WTC11 (cell line): ENCODE results near the gene AP1G1. TPM values are rescaled to one million over a fixed set of nuclear protein-coding genes. Genes with fewer than 3 reads are reported as not detected.
A peak's percentile ranks its signal among the peaks of the same experiment; 100 is the strongest.

Experiments used
- ATAC-seq: fragments of 200-7000 bp; cut with Tn5 transposase; 2 replicates; pipeline ENCODE4 v1.10.0; 2021; ENCODE audit warnings: mild to moderate bottlenecking, moderate library complexity
- CTCF ChIA-PET: fragments of 300-600 bp; sonication (Branson Sonifier 250); formaldehyde crosslinking; loops from one replicate; lab custom pipeline; 2021; ENCODE audit warnings: antibody characterized with exemption; lab: Charles Lee
- POLR2A ChIA-PET: fragments of 350-600 bp; sonication (Branson Sonifier 250); formaldehyde crosslinking; loops from one replicate; lab custom pipeline; 2021; ENCODE audit warnings: antibody characterized with exemption; lab: Charles Lee
- DNase-seq: peaks from one replicate; pipeline ENCODE4 v3.0.0; 2021; ENCODE audit warnings: low spot score
- H3K27ac Mint-ChIP-seq: 2 replicates; pipeline ENCODE4 v1.8.0; 2021; ENCODE audit warnings: mixed read lengths
- H3K27me3 Mint-ChIP-seq: 2 replicates; pipeline ENCODE4 v1.8.0; 2021; ENCODE audit warnings: low read depth, mild to moderate bottlenecking, moderate library complexity, mixed read lengths
- H3K36me3 Mint-ChIP-seq: 2 replicates; pipeline ENCODE4 v1.8.0; 2021; ENCODE audit warnings: mixed read lengths
- H3K4me1 Mint-ChIP-seq: 2 replicates; pipeline ENCODE4 v1.8.0; 2022; ENCODE audit warnings: mixed read lengths
- H3K4me3 Mint-ChIP-seq: 2 replicates; pipeline ENCODE4 v1.8.0; 2021; ENCODE audit warnings: mild to moderate bottlenecking, moderate library complexity, mixed read lengths
- H3K9me3 Mint-ChIP-seq: 2 replicates; pipeline ENCODE4 v1.8.0; 2021; ENCODE audit warnings: mixed read lengths
- ATF1 ChIP-seq: sonication (generic); formaldehyde crosslinking; IDR thresholded peaks from 2 replicates; pipeline ENCODE4 v1.8.1; 2023; ENCODE audit warnings: mild to moderate bottlenecking, moderate library complexity, missing genetic modification reagents
- E2F4 ChIP-seq: sonication (generic); formaldehyde crosslinking; IDR thresholded peaks from 2 replicates; pipeline ENCODE4 v1.8.1; 2022; ENCODE audit warnings: low read depth, mild to moderate bottlenecking, moderate library complexity, missing genetic modification reagents, borderline replicate concordance
- EMX1 ChIP-seq: fragments of 250-450 bp; sonication (Bioruptor Pico); IDR thresholded peaks from 2 replicates; pipeline ENCODE4 v1.8.0; 2021; ENCODE audit warnings: mild to moderate bottlenecking
- ERG ChIP-seq: fragments of 250-450 bp; sonication (Bioruptor Pico); IDR thresholded peaks from 2 replicates; pipeline ENCODE4 v1.8.0; 2021; ENCODE audit warnings: mild to moderate bottlenecking
- ETV6 ChIP-seq: sonication (generic); formaldehyde crosslinking; IDR thresholded peaks from 2 replicates; pipeline ENCODE4 v1.8.1; 2022; ENCODE audit warnings: mild to moderate bottlenecking, missing genetic modification reagents
- FOXK1 ChIP-seq: sonication (generic); formaldehyde crosslinking; IDR thresholded peaks from 2 replicates; pipeline ENCODE4 v1.8.0; 2022; ENCODE audit warnings: mild to moderate bottlenecking, moderate library complexity, missing genetic modification reagents
- HMGA2 ChIP-seq: fragments of 250-450 bp; sonication (Bioruptor Pico); IDR thresholded peaks from 2 replicates; pipeline ENCODE4 v1.4.0; 2021; ENCODE audit warnings: mild to moderate bottlenecking, moderate library complexity
- JUN ChIP-seq: sonication (generic); formaldehyde crosslinking; IDR thresholded peaks from 2 replicates; pipeline ENCODE4 v1.8.0; 2023; ENCODE audit warnings: mild to moderate bottlenecking, missing genetic modification reagents
- KAT7 ChIP-seq: sonication (generic); formaldehyde crosslinking; IDR thresholded peaks from 2 replicates; pipeline ENCODE4 v1.8.1; 2023; ENCODE audit warnings: missing genetic modification reagents, mild to moderate bottlenecking, borderline replicate concordance
- NFYB ChIP-seq: sonication (generic); formaldehyde crosslinking; conservative IDR thresholded peaks from 2 replicates; pipeline ENCODE4 v1.8.0; 2022; ENCODE audit warnings: low read depth, missing genetic modification reagents
- NR1H2 ChIP-seq: sonication (generic); formaldehyde crosslinking; IDR thresholded peaks from 2 replicates; pipeline ENCODE4 v1.9.0; 2021; ENCODE audit warnings: mild to moderate bottlenecking, moderate library complexity, missing genetic modification reagents
- NR2C2 ChIP-seq: sonication (generic); formaldehyde crosslinking; IDR thresholded peaks from 2 replicates; pipeline ENCODE4 v1.8.0; 2022; ENCODE audit warnings: mild to moderate bottlenecking, missing genetic modification reagents
- TEAD1 ChIP-seq: sonication (generic); formaldehyde crosslinking; IDR thresholded peaks from 2 replicates; pipeline ENCODE4 v1.8.0; 2022; ENCODE audit warnings: mild to moderate bottlenecking, missing genetic modification reagents
- ZNF219 ChIP-seq: sonication (generic); formaldehyde crosslinking; IDR thresholded peaks from 2 replicates; pipeline ENCODE4 v1.8.0; 2023; ENCODE audit warnings: missing genetic modification reagents, mild to moderate bottlenecking, borderline replicate concordance
- ZSCAN18 ChIP-seq: fragments of 250-450 bp; sonication (Bioruptor Pico); IDR thresholded peaks from 2 replicates; pipeline ENCODE4 v2.1.2; 2022; ENCODE audit warnings: mild to moderate bottlenecking, moderate library complexity
- total RNA-seq: library from RNA; stranded (reverse); gene quantifications from 3 replicates; pipeline ENCODE4 v1.2.3, GENCODE V29; 2021
- TF ChIP-seq, protein P1 (sequence below): fragments of 250-450 bp; sonication (Bioruptor Pico); IDR thresholded peaks from 2 replicates; pipeline ENCODE4 v1.9.0; 2021; ENCODE audit warnings: mild to moderate bottlenecking, borderline replicate concordance
- TF ChIP-seq, protein P2 (sequence below): sonication (generic); formaldehyde crosslinking; IDR thresholded peaks from 2 replicates; pipeline ENCODE4 v1.8.0; 2022; ENCODE audit warnings: missing genetic modification reagents

AP1G1 gene
- total RNA-seq, 1 experiment from 2014 or later = 72.4 TPM

GRCh38 chr16:71722801-71723536 lies 85.7 kb downstream of the AP1G1 start (continued):
- TF ChIP-seq, protein P1, sequence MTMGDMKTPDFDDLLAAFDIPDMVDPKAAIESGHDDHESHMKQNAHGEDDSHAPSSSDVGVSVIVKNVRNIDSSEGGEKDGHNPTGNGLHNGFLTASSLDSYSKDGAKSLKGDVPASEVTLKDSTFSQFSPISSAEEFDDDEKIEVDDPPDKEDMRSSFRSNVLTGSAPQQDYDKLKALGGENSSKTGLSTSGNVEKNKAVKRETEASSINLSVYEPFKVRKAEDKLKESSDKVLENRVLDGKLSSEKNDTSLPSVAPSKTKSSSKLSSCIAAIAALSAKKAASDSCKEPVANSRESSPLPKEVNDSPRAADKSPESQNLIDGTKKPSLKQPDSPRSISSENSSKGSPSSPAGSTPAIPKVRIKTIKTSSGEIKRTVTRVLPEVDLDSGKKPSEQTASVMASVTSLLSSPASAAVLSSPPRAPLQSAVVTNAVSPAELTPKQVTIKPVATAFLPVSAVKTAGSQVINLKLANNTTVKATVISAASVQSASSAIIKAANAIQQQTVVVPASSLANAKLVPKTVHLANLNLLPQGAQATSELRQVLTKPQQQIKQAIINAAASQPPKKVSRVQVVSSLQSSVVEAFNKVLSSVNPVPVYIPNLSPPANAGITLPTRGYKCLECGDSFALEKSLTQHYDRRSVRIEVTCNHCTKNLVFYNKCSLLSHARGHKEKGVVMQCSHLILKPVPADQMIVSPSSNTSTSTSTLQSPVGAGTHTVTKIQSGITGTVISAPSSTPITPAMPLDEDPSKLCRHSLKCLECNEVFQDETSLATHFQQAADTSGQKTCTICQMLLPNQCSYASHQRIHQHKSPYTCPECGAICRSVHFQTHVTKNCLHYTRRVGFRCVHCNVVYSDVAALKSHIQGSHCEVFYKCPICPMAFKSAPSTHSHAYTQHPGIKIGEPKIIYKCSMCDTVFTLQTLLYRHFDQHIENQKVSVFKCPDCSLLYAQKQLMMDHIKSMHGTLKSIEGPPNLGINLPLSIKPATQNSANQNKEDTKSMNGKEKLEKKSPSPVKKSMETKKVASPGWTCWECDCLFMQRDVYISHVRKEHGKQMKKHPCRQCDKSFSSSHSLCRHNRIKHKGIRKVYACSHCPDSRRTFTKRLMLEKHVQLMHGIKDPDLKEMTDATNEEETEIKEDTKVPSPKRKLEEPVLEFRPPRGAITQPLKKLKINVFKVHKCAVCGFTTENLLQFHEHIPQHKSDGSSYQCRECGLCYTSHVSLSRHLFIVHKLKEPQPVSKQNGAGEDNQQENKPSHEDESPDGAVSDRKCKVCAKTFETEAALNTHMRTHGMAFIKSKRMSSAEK = no peak
- TF ChIP-seq FOXK1 (CRISPR knock-in tag) = peak; percentile 68
- 0 out of 2 replicates have a peak, but pooled peaks have one; percentile 20 for TF ChIP-seq ETV6 (CRISPR knock-in tag)
- no peak for TF ChIP-seq ATF1 (CRISPR knock-in tag)
- TF ChIP-seq KAT7 (CRISPR knock-in tag) = no peak; the same call in 1 of the 2 replicates
- no peak for TF ChIP-seq ZNF219 (CRISPR knock-in tag)
- TF ChIP-seq HMGA2 (CRISPR knock-in tag) = no peak
- no peak for TF ChIP-seq JUN (CRISPR knock-in tag)
- TF ChIP-seq NR2C2 (CRISPR knock-in tag) = no peak
- TF ChIP-seq, protein P2, sequence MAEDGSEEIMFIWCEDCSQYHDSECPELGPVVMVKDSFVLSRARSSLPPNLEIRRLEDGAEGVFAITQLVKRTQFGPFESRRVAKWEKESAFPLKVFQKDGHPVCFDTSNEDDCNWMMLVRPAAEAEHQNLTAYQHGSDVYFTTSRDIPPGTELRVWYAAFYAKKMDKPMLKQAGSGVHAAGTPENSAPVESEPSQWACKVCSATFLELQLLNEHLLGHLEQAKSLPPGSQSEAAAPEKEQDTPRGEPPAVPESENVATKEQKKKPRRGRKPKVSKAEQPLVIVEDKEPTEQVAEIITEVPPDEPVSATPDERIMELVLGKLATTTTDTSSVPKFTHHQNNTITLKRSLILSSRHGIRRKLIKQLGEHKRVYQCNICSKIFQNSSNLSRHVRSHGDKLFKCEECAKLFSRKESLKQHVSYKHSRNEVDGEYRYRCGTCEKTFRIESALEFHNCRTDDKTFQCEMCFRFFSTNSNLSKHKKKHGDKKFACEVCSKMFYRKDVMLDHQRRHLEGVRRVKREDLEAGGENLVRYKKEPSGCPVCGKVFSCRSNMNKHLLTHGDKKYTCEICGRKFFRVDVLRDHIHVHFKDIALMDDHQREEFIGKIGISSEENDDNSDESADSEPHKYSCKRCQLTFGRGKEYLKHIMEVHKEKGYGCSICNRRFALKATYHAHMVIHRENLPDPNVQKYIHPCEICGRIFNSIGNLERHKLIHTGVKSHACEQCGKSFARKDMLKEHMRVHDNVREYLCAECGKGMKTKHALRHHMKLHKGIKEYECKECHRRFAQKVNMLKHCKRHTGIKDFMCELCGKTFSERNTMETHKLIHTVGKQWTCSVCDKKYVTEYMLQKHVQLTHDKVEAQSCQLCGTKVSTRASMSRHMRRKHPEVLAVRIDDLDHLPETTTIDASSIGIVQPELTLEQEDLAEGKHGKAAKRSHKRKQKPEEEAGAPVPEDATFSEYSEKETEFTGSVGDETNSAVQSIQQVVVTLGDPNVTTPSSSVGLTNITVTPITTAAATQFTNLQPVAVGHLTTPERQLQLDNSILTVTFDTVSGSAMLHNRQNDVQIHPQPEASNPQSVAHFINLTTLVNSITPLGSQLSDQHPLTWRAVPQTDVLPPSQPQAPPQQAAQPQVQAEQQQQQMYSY (CRISPR knock-in tag) = no peak
- TF ChIP-seq ZSCAN18 (CRISPR knock-in tag) = no peak
- TF ChIP-seq NR1H2 (CRISPR knock-in tag) = no peak
- TF ChIP-seq TEAD1 = no peak

DNA sequence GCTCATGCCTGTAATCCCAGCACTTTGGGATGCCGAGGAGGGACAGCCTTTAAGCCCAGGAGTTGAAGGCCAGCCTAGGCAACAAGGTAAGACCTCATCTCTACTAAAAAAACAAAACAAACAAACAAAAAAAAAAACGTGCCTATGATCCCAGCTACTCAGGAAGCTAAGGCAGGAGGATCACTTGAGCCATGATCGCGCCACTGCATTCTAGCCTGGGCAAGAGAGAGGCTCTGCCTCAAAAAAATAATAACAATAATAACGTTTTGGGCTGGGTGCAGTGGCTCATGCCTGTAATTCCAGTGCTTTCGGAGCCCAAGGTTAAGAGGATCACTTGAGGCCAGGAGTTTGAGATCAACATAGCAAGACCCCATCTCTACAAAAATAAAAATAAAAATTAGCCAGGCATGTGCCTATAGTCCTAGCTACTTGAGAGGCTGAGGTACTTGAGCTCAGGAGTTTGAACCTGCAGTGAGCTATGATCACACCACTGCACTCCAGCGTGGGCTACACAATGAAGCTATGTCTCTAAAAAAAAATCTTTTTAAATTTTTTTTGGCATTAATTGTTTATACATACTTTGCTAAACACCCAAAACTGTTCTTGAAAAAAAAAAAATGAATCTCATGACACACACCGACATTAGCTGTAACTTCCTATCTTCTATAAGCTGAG lies 87.4 kb downstream of the AP1G1 start:
- DNase-seq = no peak
- H3K4me3 Mint-ChIP-seq = peak overlapping the region; percentile 95
- no peaks in the 10 kb centered on the region for H3K9me3 Mint-ChIP-seq
- peaks cover 18% of the 10 kb centered on the region for H3K27me3 Mint-ChIP-seq
- no peak for ATAC-seq
- ChIA-PET CTCF (interaction anchor here (0.7 kb wide), 1 partner anchor 171 kb away, joined by 3 read pairs; no protein-coding TSS in a partner anchor), POLR2A (no interaction called here)
- 0 out of 2 replicates have a peak overlapping the region, but pooled peaks have one; percentile 32 for H3K27ac Mint-ChIP-seq
- peaks cover 12% of the 10 kb centered on the region for H3K36me3 Mint-ChIP-seq
- peaks cover 45% of the 10 kb centered on the region for H3K4me1 Mint-ChIP-seq
- TF ChIP-seq NFYB (CRISPR knock-in tag) (no peak), E2F4 (CRISPR knock-in tag) (no peak), ETV6 (CRISPR knock-in tag) (no peak), EMX1 (CRISPR knock-in tag) (no peak), ERG (CRISPR knock-in tag) (no peak)
- TF ChIP-seq, protein P1 = no peak
